Endometrial microvascular endothelial cells (primary cell): ENCODE data around the gene SLC39A7. TPM values are rescaled to one million over a fixed set of nuclear protein-coding genes. Genes with fewer than 3 reads are reported as not detected.

Experiments
- in situ Hi-C: cut with HindIII; loops from 2 replicates; pipeline ENCODE4 v1.10.0; 2017; ENCODE audit warnings: low sequenced_read_pairs, low pct_unique_long_range_greater_than_20kb; ENCODE audit errors: inconsistent ontology term
- total RNA-seq: library from RNA; depleted of rRNA; stranded (reverse); fragments of >200 nt; gene quantifications from one replicate; pipeline ENCODE4 v1.2.3, GENCODE V29; 2015; ENCODE audit errors: inconsistent ontology term

SLC39A7 gene
- total RNA-seq, 1 donor from 2014 or later, result 102 TPM

DNA sequence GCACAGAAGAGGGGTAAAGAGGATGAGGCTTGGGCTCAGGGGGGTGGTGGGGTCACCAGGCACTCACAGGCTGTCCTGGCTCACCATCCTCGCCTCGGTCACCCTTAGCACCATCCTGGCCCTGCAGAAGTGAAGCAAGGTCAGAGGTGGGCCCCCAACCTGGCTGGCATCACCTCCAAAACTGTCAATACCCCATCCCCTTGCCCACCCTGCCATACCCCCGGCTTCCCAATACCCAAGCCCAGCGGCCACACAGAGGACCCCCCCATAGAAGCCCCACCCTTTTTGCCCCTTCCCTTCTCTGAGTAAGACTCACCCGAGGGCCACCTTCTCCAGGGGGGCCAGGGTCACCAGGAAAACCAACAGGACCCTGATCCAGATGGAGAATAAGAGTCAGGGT, 32.0 kb upstream of the SLC39A7 start:
- in situ Hi-C loops, result no loop called here

- in situ Hi-C loops, result no loop called here
These were observed 31.1 kb upstream of the SLC39A7 start for GRCh38 chr6:33169291-33170175.

DNA sequence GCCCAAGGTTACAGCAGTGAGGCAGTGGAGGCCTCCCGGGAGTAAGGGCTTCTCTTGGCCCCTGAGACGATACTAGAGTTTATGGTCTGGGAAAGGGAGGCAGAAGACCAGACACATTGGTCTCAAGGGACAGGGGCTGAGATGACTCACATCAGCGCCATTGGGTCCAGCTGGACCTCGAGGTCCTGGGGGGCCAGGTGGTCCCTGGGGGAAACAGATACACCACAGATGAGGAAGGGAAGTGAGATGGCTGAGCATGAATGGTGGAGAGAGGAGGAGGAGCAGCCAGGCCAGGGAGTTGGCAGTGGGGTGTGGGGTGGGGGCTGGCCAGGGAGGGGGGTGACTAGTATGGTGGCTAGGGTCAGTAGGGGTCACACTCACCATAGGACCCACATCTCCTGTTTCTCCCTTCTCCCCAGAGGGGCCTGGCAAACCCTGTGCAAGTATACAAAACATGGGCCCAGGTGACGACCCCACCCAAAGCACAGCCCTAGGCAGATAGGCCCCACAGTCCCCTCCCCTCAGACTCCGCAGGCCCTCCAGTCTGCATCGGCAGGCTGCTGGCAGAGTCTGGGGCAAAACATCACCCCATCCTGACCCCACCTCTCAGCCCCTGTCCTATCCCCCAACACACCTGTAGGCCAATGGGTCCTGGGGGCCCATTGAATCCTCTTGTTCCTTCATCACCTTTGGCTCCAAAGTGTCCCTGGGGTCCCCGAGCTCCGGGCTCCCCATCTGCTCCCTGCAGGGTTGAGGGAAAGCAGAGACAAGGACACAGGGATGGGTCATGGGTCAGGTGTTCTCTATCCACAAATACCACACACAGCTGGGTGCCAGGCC, 30.3 kb upstream of the SLC39A7 start:
- in situ Hi-C loops, result no loop called here

- in situ Hi-C loops, result no loop called here
These were observed 29.4 kb upstream of the SLC39A7 start for GRCh38 chr6:33171016-33171879.

GRCh38 chr6:33171880-33172687, 28.6 kb upstream of the SLC39A7 start:
- in situ Hi-C loops, result no loop called here

DNA sequence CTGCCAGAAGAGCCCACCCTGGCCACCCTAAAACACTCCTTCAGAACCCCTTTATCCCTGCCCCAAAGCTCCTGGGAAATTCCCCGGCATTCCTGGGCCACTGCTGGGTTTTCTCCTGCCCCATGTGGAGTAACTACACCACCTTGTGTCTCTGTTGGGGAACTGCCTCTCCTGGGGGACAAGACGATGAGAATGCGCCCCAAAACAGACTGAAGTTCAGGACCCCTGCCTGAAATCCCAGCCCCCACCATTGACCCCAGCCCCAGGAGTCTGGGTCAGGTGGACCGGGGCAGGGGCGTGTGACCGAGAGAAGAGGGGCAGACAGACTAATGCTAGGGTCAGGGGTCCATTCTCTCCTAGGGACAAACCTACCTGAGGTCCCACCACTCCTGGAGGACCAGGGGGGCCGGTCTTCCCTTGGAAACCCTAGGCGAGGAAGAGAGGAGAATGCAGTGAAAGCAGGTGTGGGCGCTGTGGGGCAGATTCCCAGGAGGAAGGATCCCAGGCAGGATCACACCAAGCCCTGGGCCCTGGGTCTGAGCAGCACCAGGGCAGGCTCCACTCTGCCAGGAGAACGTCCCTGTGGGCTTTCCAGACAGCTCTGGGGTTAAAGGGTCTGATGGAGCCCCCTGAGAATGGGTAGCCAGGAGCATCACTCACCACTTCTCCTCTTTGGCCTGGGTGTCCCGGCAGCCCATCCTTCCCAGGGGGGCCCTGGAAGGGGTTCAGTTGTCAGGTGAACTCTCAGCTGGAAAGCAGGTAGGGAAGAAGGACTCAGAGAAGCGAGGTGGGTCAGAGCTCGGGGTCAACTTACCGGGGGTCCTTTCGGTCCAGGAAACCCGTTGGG, 27.8 kb upstream of the SLC39A7 start:
- in situ Hi-C loops, result no loop called here

DNA sequence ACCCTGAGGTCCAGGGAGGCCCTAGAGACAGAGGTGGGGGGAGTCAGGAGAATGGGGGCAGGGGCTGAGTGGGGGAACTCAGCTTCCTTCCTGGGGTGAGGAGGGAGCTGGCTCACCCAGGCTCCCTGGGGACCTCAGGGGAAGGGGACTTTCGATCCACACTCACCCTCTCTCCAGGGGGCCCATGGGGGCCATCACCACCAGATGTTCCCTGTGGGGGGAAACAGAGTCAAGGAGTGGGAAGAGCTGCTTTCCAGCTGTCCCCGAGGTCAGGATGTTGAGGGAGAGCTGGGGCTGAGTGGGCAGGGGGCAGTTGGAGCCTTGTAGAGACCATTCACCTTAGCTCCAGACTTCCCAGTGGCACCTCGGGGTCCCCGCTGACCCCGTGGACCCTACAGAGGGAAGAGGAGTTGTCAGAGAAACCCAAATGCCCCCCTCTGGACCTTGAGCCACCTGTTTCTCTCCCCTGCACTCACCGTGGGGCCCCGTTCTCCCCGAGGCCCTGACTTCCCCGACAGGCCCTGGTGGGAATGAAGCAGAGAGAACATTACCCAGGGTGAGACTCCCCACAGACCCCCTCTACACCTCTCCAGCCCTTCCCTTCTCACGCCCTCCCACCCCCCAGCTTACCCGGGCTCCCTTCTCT, 27.0 kb upstream of the SLC39A7 start:
- in situ Hi-C loops, result no loop called here

- in situ Hi-C loops, result no loop called here
These were observed 25.9 kb upstream of the SLC39A7 start for GRCh38 chr6:33174784-33175183.

DNA sequence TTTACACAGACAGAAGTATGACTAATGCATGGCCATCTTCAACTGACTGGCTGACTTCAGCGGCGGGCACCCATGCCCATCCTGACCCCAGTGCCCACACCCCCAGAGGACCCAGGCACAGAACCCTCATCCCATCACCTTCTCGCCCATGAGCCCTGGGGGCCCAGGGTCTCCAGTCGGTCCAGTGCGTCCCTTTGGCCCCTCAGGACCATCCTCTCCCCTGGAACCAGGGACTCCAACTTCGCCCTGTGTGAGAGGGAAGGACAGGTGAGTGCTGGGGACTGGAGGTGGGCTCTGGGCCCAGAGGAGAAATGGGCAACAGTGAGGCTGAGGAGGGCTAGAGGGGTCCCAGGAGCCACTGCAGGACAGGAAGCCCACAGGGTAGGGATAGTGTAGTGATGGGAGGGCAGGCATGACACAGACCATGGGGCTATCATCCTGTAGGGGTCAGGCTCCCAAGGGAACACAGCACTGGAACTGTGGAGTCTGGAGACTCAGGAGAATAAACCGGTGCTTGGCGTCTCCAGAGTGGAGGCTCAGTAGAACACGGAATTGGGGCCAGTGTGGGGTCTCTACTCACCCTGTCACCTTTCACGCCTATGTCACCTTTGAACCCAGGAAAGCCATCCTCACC, 25.1 kb upstream of the SLC39A7 start:
- in situ Hi-C loops, result no loop called here

GRCh38 chr6:33176906-33177305, 23.8 kb upstream of the SLC39A7 start:
- in situ Hi-C loops, result no loop called here

- in situ Hi-C loops, result no loop called here
These were observed 22.9 kb upstream of the SLC39A7 start for GRCh38 chr6:33177552-33178446.

DNA sequence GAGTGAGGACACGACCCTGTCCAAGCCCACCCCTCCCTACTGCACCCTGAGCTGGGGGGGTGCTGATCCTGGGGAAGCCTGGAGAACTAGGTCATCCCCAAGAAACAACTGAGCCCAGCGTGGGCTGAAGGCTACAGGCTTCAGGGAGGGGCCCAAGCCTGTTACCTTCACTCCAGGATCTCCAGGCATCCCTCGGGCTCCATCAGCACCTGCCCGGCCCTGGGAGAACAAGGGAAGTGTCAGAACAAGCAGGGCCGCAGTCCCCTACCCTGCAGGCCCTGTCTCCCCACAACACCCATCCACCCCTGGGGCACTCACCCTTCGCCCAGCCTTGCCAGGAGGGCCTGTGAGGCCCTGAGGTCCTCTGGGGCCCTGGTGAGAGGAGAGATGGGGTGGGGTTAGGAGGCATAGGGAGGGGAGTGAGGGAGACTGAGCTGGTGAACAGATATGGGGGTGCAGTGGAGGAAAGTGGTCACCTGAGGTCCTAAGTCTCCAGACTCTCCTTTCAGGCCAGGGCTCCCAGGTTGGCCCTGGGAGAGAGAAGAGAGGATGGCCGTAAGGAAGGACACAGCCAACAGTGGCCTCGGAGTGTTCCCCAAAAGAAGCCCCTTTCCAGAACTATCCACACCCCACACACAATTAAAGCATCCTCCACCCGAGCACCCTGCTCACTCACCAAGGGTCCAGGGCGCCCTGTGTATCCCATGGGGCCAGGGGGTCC, 21.8 kb upstream of the SLC39A7 start:
- in situ Hi-C loops, result no loop called here

GRCh38 chr6:33181141-33181540, 19.5 kb upstream of the SLC39A7 start:
- in situ Hi-C loops, result no loop called here

- in situ Hi-C loops, result no loop called here
These were observed 17.5 kb upstream of the SLC39A7 start for GRCh38 chr6:33183071-33183683.

DNA sequence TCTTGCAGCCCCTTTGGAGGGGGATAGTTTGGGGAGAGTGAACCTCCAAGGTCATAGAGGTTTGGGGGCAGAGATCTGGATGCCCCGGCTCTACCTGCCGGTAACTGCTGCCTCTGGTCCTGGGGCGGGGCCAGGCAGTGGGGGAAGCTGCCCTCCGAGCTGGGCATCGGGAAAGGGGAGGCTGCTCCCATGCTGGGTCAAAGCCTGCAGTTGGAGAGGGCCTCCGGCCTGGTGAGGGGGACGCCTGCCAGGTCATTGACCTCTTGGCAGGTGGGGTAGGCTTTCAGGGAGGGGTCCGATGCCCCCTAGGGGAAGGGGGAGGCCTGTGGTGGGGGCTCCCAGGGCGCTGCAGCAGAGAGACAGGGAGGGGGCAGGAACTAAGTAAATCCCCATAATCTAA, 15.5 kb upstream of the SLC39A7 start:
- in situ Hi-C loops, result no loop called here
